ENCODE results near the gene TAS2R7. TPM values are rescaled to one million over a fixed set of nuclear protein-coding genes. Genes with fewer than 3 reads are reported as not detected.

The TAS2R7 gene
- total and polyA plus RNA-seq, 2 of the 4 experiments (the other 2 are of a cell fraction), result not detected

DNA sequence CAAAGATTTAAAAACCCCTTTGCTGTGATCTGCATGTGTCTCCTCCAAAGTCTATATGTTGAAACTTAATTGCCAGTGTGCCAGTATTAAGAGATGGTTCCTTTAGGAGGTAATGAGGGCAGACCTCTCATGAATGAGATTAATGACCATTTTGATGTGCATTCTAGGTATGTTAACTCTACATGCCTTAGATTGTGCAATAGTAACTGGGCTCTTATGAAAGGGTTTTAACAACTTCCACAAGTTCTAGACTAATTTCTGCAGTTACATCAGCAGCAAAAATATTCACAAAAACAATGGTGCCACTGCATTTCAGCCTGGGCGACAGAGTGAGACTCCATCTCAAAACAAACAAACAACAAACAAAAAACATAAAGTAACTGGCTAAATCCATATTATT is 27.6 kb upstream of the TAS2R7 start:
- Histone ChIP-seq H3K36me3 (ENCODE audit: control insufficient read depth, insufficient read depth, low read length) (no peaks in the 10 kb centered on the region), H2BK5ac (ENCODE audit: low read depth, low read length, poor library complexity, severe bottlenecking) (no peak overlapping the region), H2AFZ (replicated peaks; ENCODE audit: low read length, poor library complexity) (no peak overlapping the region), H3K9me1 (ENCODE audit: insufficient read depth, low read length) (no peaks in the 10 kb centered on the region), H3K9me3 (ENCODE audit: control insufficient read depth, insufficient read depth, low read length) (no peaks in the 10 kb centered on the region), H4K8ac (ENCODE audit: low read depth in 2 of 2, low read length in 2 of 2) (no peak overlapping the region), H3K4me2 (ENCODE audit: low read depth, low read length) (no peak overlapping the region), H3K4me3 (ENCODE audit: insufficient read depth, low read depth, low read length) (no peak overlapping the region), H3K18ac (ENCODE audit: low read depth, low read length) (no peak overlapping the region), H3K9ac (ENCODE audit: low read depth, low read length) (no peak overlapping the region), H2AK9ac (replicated peaks; ENCODE audit: low read depth, low read length, poor library complexity) (no peak overlapping the region), H2BK120ac (ENCODE audit: low read depth, low read length) (no peak overlapping the region), H4K5ac (ENCODE audit: low read depth, low read length) (no peak overlapping the region), H3K14ac (replicated peaks; ENCODE audit: low read depth, low read length) (no peak overlapping the region), H3K27ac (ENCODE audit: insufficient read depth, low read length) (no peak overlapping the region), H3K27me3 (ENCODE audit: control insufficient read depth, insufficient read depth, low read length) (no peaks in the 10 kb centered on the region), H4K91ac (ENCODE audit: insufficient read depth, low read depth, low read length) (no peak overlapping the region), H4K20me1 (ENCODE audit: insufficient read depth, low read length) (no peaks in the 10 kb centered on the region), H2AK5ac (ENCODE audit: low read depth, low read length) (no peak overlapping the region), H2BK15ac (ENCODE audit: low read depth, low read length) (no peak overlapping the region), H3K56ac (ENCODE audit: extremely low read depth, insufficient read depth, low read length) (no peak overlapping the region), H3K4me1 (ENCODE audit: control insufficient read depth, insufficient read depth, low read length) (no peaks in the 10 kb centered on the region), H2BK20ac (ENCODE audit: low read depth, low read length) (no peak overlapping the region), H3K23ac (ENCODE audit: low read depth, low read length) (no peak overlapping the region), H3K4ac (ENCODE audit: low read depth, low read length) (no peak overlapping the region), H3K79me1 (ENCODE audit: low read depth in 1 of 2, low read length in 2 of 2) (no peaks in the 10 kb centered on the region)
- intact Hi-C loops (cut with micrococcal nuclease) (loop anchor here (10.0 kb wide), 1 partner anchor 345 kb away; the partner anchor contains the start of gene SMIM10L1), dilution Hi-C loops (cut with HindIII; ENCODE audit: low sequenced_read_pairs, unreplicated experiment) (no loop called here), in situ Hi-C loops (cut with MboI; ENCODE audit: low sequenced_read_pairs) (no loop called here)
- DNase-seq (no peak), ATAC-seq (ENCODE audit: low read depth) (no peak)
- POLR2A ChIA-PET (ENCODE audit: unreplicated experiment), result no interaction called here
- WGBS, 2 experiments (ENCODE audit: extremely low coverage in 2 of 2, insufficient read length in 1 of 2), result no CpG with 5 or more reads among the region's 1 CpG
- TF ChIP-seq CEBPB (IDR thresholded peaks at IDR 0.05; ENCODE audit: low read depth, low read length), result peak; percentile 84
- TF ChIP-seq, protein P1, sequence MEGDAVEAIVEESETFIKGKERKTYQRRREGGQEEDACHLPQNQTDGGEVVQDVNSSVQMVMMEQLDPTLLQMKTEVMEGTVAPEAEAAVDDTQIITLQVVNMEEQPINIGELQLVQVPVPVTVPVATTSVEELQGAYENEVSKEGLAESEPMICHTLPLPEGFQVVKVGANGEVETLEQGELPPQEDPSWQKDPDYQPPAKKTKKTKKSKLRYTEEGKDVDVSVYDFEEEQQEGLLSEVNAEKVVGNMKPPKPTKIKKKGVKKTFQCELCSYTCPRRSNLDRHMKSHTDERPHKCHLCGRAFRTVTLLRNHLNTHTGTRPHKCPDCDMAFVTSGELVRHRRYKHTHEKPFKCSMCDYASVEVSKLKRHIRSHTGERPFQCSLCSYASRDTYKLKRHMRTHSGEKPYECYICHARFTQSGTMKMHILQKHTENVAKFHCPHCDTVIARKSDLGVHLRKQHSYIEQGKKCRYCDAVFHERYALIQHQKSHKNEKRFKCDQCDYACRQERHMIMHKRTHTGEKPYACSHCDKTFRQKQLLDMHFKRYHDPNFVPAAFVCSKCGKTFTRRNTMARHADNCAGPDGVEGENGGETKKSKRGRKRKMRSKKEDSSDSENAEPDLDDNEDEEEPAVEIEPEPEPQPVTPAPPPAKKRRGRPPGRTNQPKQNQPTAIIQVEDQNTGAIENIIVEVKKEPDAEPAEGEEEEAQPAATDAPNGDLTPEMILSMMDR (conservative IDR thresholded peaks at IDR 0.05; ENCODE audit: low read depth, low read length), result no peak
- CTCF ChIA-PET, result no interaction called here
- no TSS peak for BruUV-seq (replicated peaks)
